Skeletal muscle satellite cell (primary cell): Measurements from ENCODE around the gene ZFP62.

ENCODE experiments used
- H3K27me3 ChIP-seq: 2 replicates; pipeline ENCODE4 v1.7.0; 2013; ENCODE audit warnings: low read length; ENCODE audit not compliant: control insufficient read depth, insufficient read depth
- H3K36me3 ChIP-seq: 2 replicates; pipeline ENCODE4 v1.7.0; 2013; ENCODE audit warnings: mild to moderate bottlenecking, control low read depth, low read length; ENCODE audit not compliant: insufficient read depth
- H3K4me1 ChIP-seq: 2 replicates; pipeline ENCODE4 v1.7.0; 2013; ENCODE audit warnings: low read length; ENCODE audit not compliant: control insufficient read depth, insufficient read depth
- H3K4me2 ChIP-seq: 2 replicates; pipeline ENCODE4 v1.7.0; 2013; ENCODE audit warnings: mild to moderate bottlenecking, low read length
- H3K4me3 ChIP-seq: 2 replicates; pipeline ENCODE4 v1.7.0; 2013; ENCODE audit warnings: low read length
- H3K9ac ChIP-seq: 2 replicates; pipeline ENCODE4 v1.7.0; 2013; ENCODE audit warnings: mild to moderate bottlenecking, low read depth, low read length, moderate library complexity
- H3K9me3 ChIP-seq: replicated peaks from 2 replicates; pipeline ENCODE4 v1.7.0; 2013; ENCODE audit warnings: mild to moderate bottlenecking, control low read depth, low read length

The ZFP62 gene

DNA sequence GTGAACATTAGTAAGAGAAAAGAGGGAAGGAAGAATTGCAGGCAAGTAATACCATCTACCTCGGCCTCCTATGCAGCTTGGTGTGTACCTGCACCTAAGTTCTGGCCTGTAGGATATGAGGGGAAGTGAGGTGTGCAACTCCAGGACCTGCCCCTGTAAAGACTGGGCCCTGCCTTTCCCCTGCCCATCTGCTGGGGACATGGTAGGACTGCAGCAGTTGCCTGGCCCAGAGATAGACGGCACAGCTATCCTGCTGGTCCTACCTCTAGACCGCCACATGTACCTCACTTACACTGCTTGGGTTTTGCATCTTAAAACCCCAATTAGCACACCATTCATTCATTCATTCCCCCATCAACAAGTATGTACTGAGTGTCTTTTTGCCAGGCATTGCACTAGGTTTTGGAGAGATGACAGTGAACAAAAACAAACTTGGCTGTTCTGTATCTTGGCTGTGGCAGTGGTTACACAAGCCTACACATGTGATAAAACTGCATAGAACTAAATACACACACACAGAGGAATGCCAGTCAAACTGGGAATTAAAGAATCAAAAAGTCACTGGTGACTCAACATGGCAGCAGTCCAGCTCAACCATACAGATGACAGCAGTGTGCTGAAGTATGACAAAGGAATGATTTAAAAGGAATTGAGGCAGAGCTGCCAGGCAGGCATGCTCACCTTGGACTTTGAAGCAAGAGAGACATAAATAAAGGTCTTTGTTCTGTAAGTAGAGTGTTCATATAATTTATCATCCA lies 35.1 kb downstream of the ZFP62 start:
- Histone ChIP-seq H3K36me3 (peaks cover 5% of the 10 kb centered on the region), H3K4me3 (no peak overlapping the region), H3K4me2 (peak overlapping the region; percentile 9), H3K4me1 (peaks cover 29% of the 10 kb centered on the region), H3K27me3 (no peaks in the 10 kb centered on the region), H3K9ac (no peak overlapping the region), H3K9me3 (no peaks in the 10 kb centered on the region)

DNA sequence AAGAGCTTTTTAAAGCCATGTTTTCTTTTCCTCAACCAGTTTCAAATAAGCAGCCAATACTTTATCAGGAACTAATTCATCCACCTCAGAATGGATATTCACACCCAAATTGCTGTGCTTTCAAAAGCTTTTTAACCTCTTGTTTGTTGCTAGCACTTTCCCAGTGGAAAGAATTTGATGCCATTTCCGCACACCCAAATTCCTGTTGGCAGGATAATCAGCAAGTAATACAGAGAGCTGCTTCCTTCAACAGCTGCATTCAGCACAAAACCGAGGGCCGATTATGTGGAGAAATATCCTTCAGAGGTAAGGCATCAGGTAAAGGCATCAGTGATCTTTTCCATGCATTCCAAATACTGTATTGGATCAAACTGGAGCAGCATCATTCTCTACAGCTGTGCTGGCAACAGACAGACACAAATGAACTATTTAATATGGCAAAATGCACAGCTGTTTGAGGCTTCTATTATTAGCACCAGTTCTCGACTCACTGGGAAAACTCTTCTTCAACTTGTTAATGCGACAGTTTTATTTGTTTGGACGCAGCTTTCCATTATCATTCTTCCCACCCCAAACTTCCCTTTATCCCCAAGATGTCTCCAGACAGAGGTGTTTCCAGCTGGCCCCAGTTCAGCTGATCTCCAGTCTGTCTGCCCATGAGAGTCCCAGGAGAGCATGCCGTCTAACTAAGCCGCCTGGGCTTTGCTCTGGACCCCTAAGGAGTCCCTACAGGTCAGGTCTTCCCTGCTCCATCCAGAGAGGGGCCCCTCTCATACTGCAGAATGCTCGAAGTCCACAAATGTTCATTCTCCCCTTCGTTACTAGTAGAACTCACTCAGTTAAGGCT lies 36.2 kb downstream of the ZFP62 start:
- Histone ChIP-seq H3K36me3 (peaks cover 2% of the 10 kb centered on the region), H3K4me2 (peak overlapping the region; percentile 10), H3K9ac (no peak overlapping the region), H3K9me3 (no peaks in the 10 kb centered on the region), H3K27me3 (no peaks in the 10 kb centered on the region), H3K4me3 (no peak overlapping the region), H3K4me1 (peaks cover 21% of the 10 kb centered on the region)

DNA sequence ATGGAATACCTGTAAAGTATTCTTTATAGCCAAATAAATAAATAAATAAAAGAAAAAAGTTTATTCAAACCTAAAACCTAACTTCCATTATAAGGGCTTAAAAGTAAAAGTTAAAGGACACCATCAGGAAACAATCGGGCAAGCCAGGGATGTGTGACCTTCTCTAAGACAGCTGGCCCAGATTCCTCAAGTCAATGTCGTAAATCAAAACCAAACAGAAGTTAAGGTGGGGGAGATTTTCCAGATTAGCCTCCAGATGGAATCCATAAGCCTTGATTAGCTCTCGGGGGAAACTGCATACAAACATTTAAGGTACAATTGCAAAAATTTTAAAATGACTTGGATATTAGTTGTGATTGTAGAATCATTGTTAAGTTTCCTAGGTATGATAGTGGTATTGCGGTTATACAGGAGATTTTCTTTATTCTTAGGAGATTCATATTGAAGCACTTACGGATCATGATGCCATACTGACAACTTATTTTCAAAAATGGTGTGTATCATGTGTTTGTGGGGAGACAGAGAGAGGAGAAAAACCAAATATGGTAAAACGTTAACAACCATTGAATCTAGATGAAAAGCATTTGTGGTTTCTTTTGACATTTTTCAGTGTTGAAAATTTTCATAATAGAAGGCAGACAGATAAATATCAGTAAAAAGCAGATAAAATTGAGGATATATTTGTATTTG lies 37.0 kb downstream of the ZFP62 start:
- Histone ChIP-seq H3K9ac (no peak overlapping the region), H3K9me3 (no peaks in the 10 kb centered on the region), H3K27me3 (no peaks in the 10 kb centered on the region), H3K4me2 (no peak overlapping the region), H3K4me1 (peaks cover 20% of the 10 kb centered on the region), H3K4me3 (no peak overlapping the region), H3K36me3 (no peaks in the 10 kb centered on the region)

DNA sequence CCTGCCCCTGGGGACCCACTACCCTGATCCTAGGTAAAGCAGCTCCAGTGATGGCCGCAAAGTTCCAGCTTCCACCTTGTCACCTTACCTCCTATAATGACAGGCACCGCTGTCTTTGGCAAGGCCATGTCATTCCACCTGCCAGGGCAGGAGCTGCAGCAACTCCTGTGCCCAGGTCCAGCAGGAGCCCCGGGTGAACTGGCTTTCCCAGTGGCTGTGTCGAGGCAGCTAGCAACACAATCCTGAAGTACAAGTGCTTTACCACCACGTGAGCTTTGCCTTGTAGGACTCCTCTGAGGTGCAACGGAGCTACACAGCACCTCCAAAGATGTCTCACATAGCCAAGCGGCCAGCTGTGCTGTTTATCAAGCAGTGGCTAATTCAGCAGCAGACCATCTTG lies 37.7 kb downstream of the ZFP62 start:
- no peak overlapping the region for H3K4me3 ChIP-seq
- H3K9ac ChIP-seq: no peak overlapping the region
- peaks cover 22% of the 10 kb centered on the region for H3K4me1 ChIP-seq
- no peaks in the 10 kb centered on the region for H3K27me3 ChIP-seq
- no peak overlapping the region for H3K4me2 ChIP-seq
- H3K36me3 ChIP-seq: no peaks in the 10 kb centered on the region
- H3K9me3 ChIP-seq: no peaks in the 10 kb centered on the region

DNA sequence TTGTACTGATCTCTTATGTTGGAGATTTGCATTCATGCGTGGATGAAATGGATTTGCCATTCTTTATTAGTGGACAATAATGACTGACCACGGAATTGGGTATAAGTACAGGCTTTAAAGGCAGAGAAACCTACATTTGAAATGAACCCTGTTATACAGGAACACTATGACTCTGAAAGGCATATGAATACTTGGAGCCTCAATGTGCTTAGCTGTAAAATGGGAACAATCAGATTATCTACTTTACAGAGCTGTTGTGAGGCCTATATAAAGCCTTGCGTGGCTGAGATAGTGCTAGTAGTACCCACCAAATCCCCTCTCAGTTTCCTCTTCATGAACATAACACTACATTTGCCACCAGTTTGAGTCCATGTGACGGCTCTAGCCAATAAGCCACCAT lies 39.5 kb downstream of the ZFP62 start:
- Histone ChIP-seq H3K36me3 (no peaks in the 10 kb centered on the region), H3K4me3 (no peak overlapping the region), H3K4me2 (no peak overlapping the region), H3K4me1 (peaks cover 27% of the 10 kb centered on the region), H3K9ac (no peak overlapping the region), H3K27me3 (no peaks in the 10 kb centered on the region), H3K9me3 (no peaks in the 10 kb centered on the region)

DNA sequence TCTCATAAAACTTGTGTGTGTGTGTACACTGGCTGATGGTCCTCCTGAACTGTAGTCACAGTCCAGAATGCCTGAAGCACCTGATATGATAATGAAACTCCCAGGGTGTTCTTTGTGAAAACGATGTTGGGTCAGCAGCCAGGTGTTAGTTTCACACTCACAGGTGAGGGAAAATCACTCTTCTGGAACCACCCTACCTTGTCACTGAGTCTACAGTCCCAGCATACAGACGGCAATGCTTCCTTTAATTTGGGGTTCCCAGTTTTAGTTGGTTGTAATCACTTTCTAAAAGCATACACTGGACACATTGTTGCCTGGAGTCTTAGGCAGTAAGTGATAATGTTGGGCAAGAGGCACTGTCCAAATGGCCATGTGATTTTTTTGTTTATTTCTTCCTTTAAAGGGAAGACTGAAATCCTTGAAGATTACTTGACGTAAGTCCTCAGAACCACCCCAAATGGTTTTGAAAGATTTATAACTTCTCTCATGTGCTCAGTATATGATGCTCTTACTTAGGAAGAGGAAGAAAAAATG lies 40.2 kb downstream of the ZFP62 start:
- Histone ChIP-seq H3K27me3 (no peaks in the 10 kb centered on the region), H3K4me3 (no peak overlapping the region), H3K9ac (no peak overlapping the region), H3K4me2 (no peak overlapping the region), H3K36me3 (no peaks in the 10 kb centered on the region), H3K4me1 (peaks cover 20% of the 10 kb centered on the region), H3K9me3 (no peaks in the 10 kb centered on the region)

DNA sequence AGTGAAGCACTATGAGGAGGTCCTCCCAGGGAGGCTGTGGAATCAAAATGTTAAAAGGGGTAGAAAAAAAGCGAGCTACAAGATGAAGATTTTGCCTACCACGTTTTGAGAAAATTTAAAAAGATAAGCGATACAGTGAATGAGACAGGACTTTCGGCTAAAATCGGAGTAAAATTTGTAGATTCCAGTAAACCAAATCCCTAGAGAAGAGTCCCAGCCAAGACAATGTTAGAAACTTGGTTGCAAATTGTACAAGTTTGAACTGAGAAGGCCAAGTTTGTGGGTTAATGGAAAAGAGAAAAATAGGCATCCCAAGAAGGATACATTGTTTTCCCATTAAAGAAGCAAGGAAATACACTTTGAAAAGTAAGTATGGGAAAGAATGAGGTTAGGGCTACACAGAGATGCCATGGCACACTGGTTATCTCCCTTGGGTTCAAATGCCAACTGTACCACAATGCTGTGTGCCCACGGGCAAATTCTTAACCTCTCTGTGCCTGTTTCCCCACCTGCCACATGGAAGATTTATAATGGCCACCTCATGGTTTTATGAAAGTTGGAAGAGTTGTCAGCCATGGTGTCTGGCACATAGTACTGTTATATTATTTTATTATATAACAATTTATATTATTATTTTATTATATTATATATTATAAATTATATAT lies 42.3 kb downstream of the ZFP62 start:
- Histone ChIP-seq H3K9ac (no peak overlapping the region), H3K4me3 (no peak overlapping the region), H3K9me3 (no peaks in the 10 kb centered on the region), H3K4me2 (no peak overlapping the region), H3K36me3 (no peaks in the 10 kb centered on the region), H3K27me3 (no peaks in the 10 kb centered on the region), H3K4me1 (peaks cover 6% of the 10 kb centered on the region)

DNA sequence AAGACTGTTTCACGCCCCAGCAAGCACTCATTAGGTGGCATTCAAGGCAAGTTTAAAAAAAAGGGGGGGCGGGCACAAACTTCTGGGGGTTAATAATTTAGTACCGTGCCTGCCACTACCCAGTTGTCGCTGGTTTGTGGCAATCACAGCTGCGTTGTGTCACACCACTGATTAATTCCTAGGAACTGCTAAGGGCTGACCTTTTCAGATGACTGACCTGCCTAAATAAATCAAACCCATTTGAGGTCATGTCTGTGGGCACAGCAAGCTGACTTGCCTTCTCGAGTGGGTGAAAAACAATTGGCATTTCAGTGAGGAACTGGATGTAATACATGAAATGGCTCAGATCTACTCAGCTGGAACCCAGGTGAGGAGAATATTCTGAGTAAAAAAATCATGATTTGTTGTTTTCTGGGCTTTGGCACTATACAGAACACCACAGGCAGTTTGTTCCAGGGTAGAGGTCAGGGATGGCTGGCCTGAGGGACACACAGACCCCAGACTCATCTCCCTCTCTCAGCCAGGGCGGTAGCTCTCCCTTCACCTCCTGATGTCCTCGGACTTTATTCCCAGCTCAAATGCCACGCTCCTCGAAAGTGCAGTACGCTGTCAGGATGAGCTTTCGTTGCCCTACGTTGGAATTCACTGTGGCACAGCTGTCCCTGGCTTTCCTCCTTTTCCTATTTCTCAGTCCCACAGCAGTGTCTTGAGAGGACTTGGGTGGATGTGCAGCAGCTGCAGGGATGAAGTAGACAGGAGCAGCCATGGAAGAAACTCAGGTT lies 43.0 kb downstream of the ZFP62 start:
- Histone ChIP-seq H3K36me3 (no peaks in the 10 kb centered on the region), H3K9me3 (no peaks in the 10 kb centered on the region), H3K4me1 (peaks cover 6% of the 10 kb centered on the region), H3K4me2 (no peak overlapping the region), H3K9ac (no peak overlapping the region), H3K27me3 (no peaks in the 10 kb centered on the region), H3K4me3 (no peak overlapping the region)

DNA sequence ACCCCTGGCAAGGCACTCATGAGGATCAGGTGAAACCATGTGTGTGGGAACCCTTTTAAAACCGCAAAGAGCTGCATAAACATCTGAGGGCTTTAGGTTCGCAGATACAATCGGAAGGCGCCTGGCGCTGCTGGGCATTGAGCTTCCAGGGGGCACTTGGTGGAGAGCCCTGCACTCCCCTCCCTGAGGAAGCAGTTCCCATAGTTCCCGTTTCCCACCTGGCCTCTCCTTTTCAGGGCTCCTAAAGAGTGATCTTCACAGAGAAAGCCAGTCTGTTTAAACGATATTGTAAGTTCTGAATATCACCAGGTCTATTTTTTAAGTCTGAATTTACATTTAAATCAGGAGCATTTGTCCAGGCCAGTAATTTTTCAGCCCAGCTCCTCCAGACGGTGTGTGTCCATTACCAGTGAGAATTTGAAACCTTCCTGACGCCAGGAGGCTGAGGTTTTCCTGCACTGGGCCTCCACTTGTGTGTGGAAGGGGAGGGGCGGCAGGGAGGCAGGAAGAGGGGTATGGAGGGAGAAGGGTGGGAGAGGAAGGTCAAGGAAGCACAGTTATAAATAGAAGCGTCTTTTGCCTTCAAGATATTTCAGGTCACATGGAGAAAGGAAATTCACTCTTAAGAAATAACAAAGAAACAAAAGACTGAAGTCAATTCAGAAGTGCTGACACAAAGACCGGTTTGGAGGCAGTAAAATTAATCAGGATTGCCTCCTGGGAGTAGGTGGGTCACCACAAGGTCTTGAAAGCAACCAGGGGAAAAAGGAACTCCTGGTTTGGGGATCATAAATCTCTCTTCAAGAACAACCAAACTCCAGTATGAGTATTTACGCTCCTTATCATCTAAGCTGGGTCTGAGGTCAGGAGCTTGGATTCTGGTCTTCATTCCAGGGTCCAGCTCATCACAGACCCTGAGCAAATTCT lies 44.2 kb downstream of the ZFP62 start:
- Histone ChIP-seq H3K4me1 (peaks cover 6% of the 10 kb centered on the region), H3K27me3 (no peaks in the 10 kb centered on the region), H3K4me2 (no peak overlapping the region), H3K9me3 (no peaks in the 10 kb centered on the region), H3K9ac (no peak overlapping the region), H3K4me3 (no peak overlapping the region), H3K36me3 (no peaks in the 10 kb centered on the region)
